ENCODE data around the gene RLN1.
"Not testable (repeated sequence)": the region's sequence is repeated elsewhere in the genome, so short reads cannot be mapped to it uniquely, and the experiment has no call there.

- TF ChIP-seq CTCF (conservative IDR thresholded peaks at IDR 0.05 in 1 of 2, IDR thresholded peaks at IDR 0.05 in 1 of 2; ENCODE audit: low read depth in 1 of 2, low read length in 2 of 2); EZH2 (IDR thresholded peaks at IDR 0.05; ENCODE audit: low read length, missing control alignments): not testable (repeated sequence)
Measured at GRCh38 chr9:5303840-5304795, 35.6 kb downstream of the RLN1 start, which contains the start of gene RLN2.
